Endometrial microvascular endothelial cells (primary cell): ENCODE measurements around the gene PATJ. TPM values are rescaled to one million over a fixed set of nuclear protein-coding genes. Genes with fewer than 3 reads are reported as not detected.
"Not testable (repeated sequence)": the region's sequence is repeated elsewhere in the genome, so short reads cannot be mapped to it uniquely, and the experiment has no call there.

Experiments
- in situ Hi-C: cut with HindIII; loops from 2 replicates; pipeline ENCODE4 v1.10.0; 2017; ENCODE audit warnings: low sequenced_read_pairs, low pct_unique_long_range_greater_than_20kb; ENCODE audit errors: inconsistent ontology term
- total RNA-seq: library from RNA; depleted of rRNA; stranded (reverse); fragments of >200 nt; gene quantifications from one replicate; pipeline ENCODE4 v1.2.3, GENCODE V29; 2015; ENCODE audit errors: inconsistent ontology term

Gene PATJ
- total RNA-seq, 1 donor from 2014 or later, result 3.7 TPM

GRCh38 chr1:62207187-62207586, 464.9 kb downstream of the PATJ start:
- in situ Hi-C loops, result no loop called here

DNA sequence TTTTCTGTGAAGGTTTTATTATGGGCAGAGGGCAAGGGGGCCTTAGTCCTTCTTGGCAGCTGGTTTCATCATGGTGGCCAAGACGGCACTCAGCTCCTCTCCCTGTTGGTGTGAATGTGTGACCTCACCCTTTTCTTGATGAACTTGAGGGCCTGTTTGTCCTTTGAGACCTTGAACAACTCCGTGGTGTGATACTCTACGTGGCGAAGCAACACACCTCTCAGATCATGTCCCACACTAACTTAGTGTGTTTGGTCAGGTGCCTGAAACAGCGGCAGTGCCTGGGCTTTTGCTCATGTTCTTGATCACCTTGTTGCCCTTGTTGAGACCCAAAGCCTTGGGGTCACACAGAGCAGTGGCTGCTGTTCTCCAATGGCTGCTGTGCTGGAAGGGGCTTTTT, 465.8 kb downstream of the PATJ start:
- in situ Hi-C loops, result no loop called here

DNA sequence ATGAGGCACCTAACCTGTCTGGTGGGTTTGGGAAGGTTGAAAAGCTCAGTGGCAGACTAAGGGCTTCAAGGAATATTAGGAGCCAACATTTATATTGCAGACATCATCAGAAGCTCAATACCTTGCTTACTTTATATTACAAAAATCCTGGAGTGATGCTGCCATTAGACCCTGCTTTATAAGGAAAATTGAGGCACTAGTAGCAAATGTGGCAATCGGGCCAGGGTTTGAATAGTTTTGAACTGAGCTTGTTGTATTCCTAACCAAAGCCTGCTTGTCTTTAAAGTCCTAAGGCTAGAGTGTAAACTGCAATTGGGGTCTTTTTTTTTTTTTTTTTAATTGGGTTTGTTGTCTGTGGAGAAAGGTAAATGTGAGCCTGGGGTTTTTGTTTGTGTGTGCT, 466.7 kb downstream of the PATJ start:
- in situ Hi-C loops, result no loop called here

DNA sequence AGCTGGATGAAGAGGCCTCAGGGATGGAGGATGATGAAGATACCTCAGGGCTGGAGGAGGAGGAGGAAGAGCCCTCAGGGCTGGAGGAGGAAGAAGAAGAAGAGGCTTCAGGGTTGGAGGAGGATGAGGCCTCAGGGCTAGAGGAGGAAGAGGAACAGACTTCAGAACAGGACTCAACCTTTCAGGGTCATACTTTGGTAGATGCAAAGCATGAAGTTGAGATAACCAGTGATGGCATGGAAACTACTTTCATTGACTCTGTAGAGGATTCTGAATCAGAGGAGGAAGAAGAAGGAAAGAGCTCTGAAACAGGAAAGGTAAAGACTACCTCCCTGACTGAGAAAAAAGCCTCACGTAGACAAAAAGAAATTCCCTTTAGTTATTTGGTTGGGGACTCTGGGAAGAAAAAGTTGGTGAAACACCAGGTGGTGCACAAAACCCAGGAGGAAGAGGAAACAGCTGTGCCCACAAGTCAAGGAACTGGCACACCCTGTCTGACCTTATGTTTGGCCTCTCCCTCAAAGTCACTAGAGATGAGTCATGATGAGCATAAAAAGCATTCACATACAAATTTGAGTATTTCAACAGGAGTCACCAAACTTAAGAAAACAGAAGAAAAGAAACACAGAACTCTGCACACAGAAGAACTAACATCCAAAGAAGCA, 467.8 kb downstream of the PATJ start:
- in situ Hi-C loops, result no loop called here

DNA sequence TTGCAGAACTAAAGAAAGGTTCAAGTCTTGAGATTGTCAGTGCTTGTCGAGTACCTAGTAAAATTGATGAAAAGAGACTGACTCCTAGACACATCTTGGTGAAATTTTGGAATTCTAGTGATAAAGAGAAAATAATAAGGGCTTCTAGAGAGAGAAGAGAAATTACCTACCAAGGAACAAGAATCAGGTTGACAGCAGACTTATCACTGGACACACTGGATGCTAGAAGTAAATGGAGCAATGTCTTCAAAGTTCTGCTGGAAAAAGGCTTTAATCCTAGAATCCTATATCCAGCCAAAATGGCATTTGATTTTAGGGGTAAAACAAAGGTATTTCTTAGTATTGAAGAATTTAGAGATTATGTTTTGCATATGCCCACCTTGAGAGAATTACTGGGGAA, 468.7 kb downstream of the PATJ start:
- in situ Hi-C loops, result no loop called here

GRCh38 chr1:62212411-62212810, 470.1 kb downstream of the PATJ start:
- in situ Hi-C loops, result no loop called here

- in situ Hi-C loops, result no loop called here
Measured at GRCh38 chr1:62213075-62213914, 471.0 kb downstream of the PATJ start.

- in situ Hi-C loops, result no loop called here
Measured at GRCh38 chr1:62218604-62219003, 476.3 kb downstream of the PATJ start.

DNA sequence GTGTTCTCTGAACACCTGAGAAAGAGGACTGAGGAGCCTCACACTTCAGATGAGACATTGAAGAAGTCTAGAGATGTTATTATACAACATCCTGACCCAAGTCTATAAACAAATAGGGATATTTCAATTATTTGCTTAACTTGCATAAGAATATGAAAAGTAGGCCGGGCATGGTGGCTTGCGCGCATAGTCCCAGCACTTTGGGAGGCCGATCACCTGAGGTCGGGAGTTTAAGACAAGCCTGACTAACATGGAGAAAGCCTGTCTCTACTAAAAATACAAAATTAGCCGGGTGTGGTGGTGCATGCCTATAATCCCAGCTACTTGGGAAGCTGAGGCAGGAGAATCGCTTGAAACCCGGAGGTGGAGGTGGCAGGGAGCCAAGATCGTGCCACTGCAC, 478.2 kb downstream of the PATJ start:
- in situ Hi-C loops, result not testable (repeated sequence)

- in situ Hi-C loops, result no loop called here
Measured at GRCh38 chr1:62221171-62221570, 478.9 kb downstream of the PATJ start.

DNA sequence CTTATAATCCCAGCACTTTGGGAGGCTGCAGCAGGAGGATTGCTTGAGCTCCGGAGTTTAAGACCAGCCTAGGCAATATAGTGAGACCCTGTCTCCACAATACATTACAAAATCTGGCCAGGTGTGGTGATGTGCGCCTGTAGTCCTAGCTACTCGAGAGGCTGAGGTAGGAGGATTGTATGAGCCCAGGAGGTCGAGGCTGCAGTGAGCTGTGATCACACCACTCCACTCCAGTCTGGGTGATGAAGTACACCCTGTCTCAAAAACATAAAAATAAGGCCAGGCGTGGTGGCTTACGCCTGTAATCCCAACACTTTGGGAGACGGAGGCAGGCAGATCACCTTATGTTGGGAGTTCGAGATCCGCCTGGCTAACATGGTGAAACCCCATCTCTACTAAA, 480.0 kb downstream of the PATJ start:
- in situ Hi-C loops, result no loop called here

GRCh38 chr1:62224182-62224581, 481.9 kb downstream of the PATJ start:
- in situ Hi-C loops, result no loop called here

DNA sequence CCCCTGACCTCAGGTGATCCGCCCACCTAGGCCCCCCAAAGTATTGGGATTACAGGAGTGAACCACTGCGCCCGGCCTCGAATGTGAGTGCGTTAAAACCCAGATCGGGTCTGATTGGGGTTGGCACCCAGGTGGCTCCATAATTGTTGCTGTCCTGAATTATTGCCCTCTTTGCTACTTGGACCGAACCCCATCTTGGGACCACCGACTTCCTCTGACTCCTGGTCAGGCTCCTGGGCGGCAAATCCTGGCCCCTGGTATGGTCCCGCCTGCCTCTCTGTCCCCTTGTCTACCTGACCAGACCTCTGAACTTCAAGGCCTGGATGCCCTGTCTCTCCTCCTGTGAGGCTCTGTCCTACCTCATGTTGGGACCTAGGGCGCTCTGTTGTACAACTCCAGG, 485.2 kb downstream of the PATJ start:
- in situ Hi-C loops, result no loop called here

Other genes with a start within 250 kb of the PATJ start
- gene TM2D1, start 17.3 kb upstream of the PATJ start, total RNA-seq, result 51.4 TPM